ENCODE results near the gene CYB5R2.

GRCh38 chr11:7690648-7691047, 17.3 kb upstream of the CYB5R2 start:
- no peak for TF ChIP-seq TAF1 (IDR thresholded peaks at IDR 0.05; ENCODE audit: low read depth)
- no peak for TF ChIP-seq NFIC (IDR thresholded peaks at IDR 0.05)
- TF ChIP-seq, protein P1, sequence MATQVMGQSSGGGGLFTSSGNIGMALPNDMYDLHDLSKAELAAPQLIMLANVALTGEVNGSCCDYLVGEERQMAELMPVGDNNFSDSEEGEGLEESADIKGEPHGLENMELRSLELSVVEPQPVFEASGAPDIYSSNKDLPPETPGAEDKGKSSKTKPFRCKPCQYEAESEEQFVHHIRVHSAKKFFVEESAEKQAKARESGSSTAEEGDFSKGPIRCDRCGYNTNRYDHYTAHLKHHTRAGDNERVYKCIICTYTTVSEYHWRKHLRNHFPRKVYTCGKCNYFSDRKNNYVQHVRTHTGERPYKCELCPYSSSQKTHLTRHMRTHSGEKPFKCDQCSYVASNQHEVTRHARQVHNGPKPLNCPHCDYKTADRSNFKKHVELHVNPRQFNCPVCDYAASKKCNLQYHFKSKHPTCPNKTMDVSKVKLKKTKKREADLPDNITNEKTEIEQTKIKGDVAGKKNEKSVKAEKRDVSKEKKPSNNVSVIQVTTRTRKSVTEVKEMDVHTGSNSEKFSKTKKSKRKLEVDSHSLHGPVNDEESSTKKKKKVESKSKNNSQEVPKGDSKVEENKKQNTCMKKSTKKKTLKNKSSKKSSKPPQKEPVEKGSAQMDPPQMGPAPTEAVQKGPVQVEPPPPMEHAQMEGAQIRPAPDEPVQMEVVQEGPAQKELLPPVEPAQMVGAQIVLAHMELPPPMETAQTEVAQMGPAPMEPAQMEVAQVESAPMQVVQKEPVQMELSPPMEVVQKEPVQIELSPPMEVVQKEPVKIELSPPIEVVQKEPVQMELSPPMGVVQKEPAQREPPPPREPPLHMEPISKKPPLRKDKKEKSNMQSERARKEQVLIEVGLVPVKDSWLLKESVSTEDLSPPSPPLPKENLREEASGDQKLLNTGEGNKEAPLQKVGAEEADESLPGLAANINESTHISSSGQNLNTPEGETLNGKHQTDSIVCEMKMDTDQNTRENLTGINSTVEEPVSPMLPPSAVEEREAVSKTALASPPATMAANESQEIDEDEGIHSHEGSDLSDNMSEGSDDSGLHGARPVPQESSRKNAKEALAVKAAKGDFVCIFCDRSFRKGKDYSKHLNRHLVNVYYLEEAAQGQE (IDR thresholded peaks at IDR 0.05; ENCODE audit: low read depth), result no peak
- no peak for TF ChIP-seq YY1 (IDR thresholded peaks at IDR 0.05; ENCODE audit: low read depth)
- no peak for TF ChIP-seq CEBPB (IDR thresholded peaks at IDR 0.05)
- TF ChIP-seq, protein P2, sequence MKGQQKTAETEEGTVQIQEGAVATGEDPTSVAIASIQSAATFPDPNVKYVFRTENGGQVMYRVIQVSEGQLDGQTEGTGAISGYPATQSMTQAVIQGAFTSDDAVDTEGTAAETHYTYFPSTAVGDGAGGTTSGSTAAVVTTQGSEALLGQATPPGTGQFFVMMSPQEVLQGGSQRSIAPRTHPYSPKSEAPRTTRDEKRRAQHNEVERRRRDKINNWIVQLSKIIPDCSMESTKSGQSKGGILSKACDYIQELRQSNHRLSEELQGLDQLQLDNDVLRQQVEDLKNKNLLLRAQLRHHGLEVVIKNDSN (IDR thresholded peaks at IDR 0.05), result no peak
- no peak for TF ChIP-seq MAX (IDR thresholded peaks at IDR 0.05)
- no peak for TF ChIP-seq EP300 (IDR thresholded peaks at IDR 0.05; ENCODE audit: borderline replicate concordance)
- TF ChIP-seq RAD21 (IDR thresholded peaks at IDR 0.05; ENCODE audit: low read depth), result no peak
- no peak for TF ChIP-seq CREB1 (IDR thresholded peaks at IDR 0.05; ENCODE audit: low read depth)
